ENCODE measurements around the gene TAF8.

The TAF8 gene

GRCh38 chr6:42090819-42091717 lies 40.7 kb downstream of the TAF8 start:
- no peak overlapping the region for H3K9ac ChIP-seq (ENCODE audit: low read depth, low read length)
- no peak overlapping the region for H3K4me3 ChIP-seq (ENCODE audit: low read depth, low read length)
- no peak overlapping the region for H3K27ac ChIP-seq (ENCODE audit: low read depth, low read length)
- no peaks in the 10 kb centered on the region for H3K9me3 ChIP-seq (ENCODE audit: control insufficient read depth, insufficient read depth, low read length)
- H3K4me1 ChIP-seq (ENCODE audit: control insufficient read depth, insufficient read depth, low read length), result peaks cover 17% of the 10 kb centered on the region
- no peaks in the 10 kb centered on the region for H3K36me3 ChIP-seq (ENCODE audit: control insufficient read depth, insufficient read depth, low read length)
- peaks cover 14% of the 10 kb centered on the region for H3K27me3 ChIP-seq (ENCODE audit: control insufficient read depth, insufficient read depth, low read length)

- Histone ChIP-seq H3K4me1 (ENCODE audit: control insufficient read depth, insufficient read depth, low read length) (peaks cover 15% of the 10 kb centered on the region), H3K36me3 (ENCODE audit: control insufficient read depth, insufficient read depth, low read length) (no peaks in the 10 kb centered on the region), H3K9ac (ENCODE audit: low read depth, low read length) (no peak overlapping the region), H3K4me3 (ENCODE audit: low read depth, low read length) (no peak overlapping the region), H3K27ac (ENCODE audit: low read depth, low read length) (no peak overlapping the region), H3K9me3 (ENCODE audit: control insufficient read depth, insufficient read depth, low read length) (no peaks in the 10 kb centered on the region), H3K27me3 (ENCODE audit: control insufficient read depth, insufficient read depth, low read length) (peaks cover 20% of the 10 kb centered on the region)
Measured at GRCh38 chr6:42091718-42092023, 41.3 kb downstream of the TAF8 start.

- H3K27me3 ChIP-seq (ENCODE audit: control insufficient read depth, insufficient read depth, low read length), result peaks cover 37% of the 10 kb centered on the region
- no peak overlapping the region for H3K4me3 ChIP-seq (ENCODE audit: low read depth, low read length)
- no peak overlapping the region for H3K9ac ChIP-seq (ENCODE audit: low read depth, low read length)
- H3K9me3 ChIP-seq (ENCODE audit: control insufficient read depth, insufficient read depth, low read length), result no peaks in the 10 kb centered on the region
- no peaks in the 10 kb centered on the region for H3K36me3 ChIP-seq (ENCODE audit: control insufficient read depth, insufficient read depth, low read length)
- H3K4me1 ChIP-seq (ENCODE audit: control insufficient read depth, insufficient read depth, low read length), result peaks cover 5% of the 10 kb centered on the region
- H3K27ac ChIP-seq (ENCODE audit: low read depth, low read length), result no peak overlapping the region
Measured at GRCh38 chr6:42093582-42094329, 43.4 kb downstream of the TAF8 start.

GRCh38 chr6:42095094-42095493 lies 44.8 kb downstream of the TAF8 start:
- Histone ChIP-seq H3K27me3 (ENCODE audit: control insufficient read depth, insufficient read depth, low read length) (peaks cover 43% of the 10 kb centered on the region), H3K9me3 (ENCODE audit: control insufficient read depth, insufficient read depth, low read length) (no peaks in the 10 kb centered on the region), H3K4me1 (ENCODE audit: control insufficient read depth, insufficient read depth, low read length) (peaks cover 15% of the 10 kb centered on the region), H3K4me3 (ENCODE audit: low read depth, low read length) (no peak overlapping the region), H3K9ac (ENCODE audit: low read depth, low read length) (no peak overlapping the region), H3K36me3 (ENCODE audit: control insufficient read depth, insufficient read depth, low read length) (no peaks in the 10 kb centered on the region), H3K27ac (ENCODE audit: low read depth, low read length) (no peak overlapping the region)

GRCh38 chr6:42095776-42096541 lies 45.6 kb downstream of the TAF8 start:
- Histone ChIP-seq H3K9ac (ENCODE audit: low read depth, low read length) (no peak overlapping the region), H3K4me3 (ENCODE audit: low read depth, low read length) (no peak overlapping the region), H3K36me3 (ENCODE audit: control insufficient read depth, insufficient read depth, low read length) (no peaks in the 10 kb centered on the region), H3K27ac (ENCODE audit: low read depth, low read length) (no peak overlapping the region), H3K9me3 (ENCODE audit: control insufficient read depth, insufficient read depth, low read length) (no peaks in the 10 kb centered on the region), H3K4me1 (ENCODE audit: control insufficient read depth, insufficient read depth, low read length) (peaks cover 15% of the 10 kb centered on the region), H3K27me3 (ENCODE audit: control insufficient read depth, insufficient read depth, low read length) (peaks cover 43% of the 10 kb centered on the region)

GRCh38 chr6:42099340-42100028 lies 49.2 kb downstream of the TAF8 start:
- H3K4me1 ChIP-seq (ENCODE audit: control insufficient read depth, insufficient read depth, low read length), result peaks cover 13% of the 10 kb centered on the region
- H3K9ac ChIP-seq (ENCODE audit: low read depth, low read length), result no peak overlapping the region
- H3K4me3 ChIP-seq (ENCODE audit: low read depth, low read length), result no peak overlapping the region
- no peaks in the 10 kb centered on the region for H3K9me3 ChIP-seq (ENCODE audit: control insufficient read depth, insufficient read depth, low read length)
- peaks cover 33% of the 10 kb centered on the region for H3K27me3 ChIP-seq (ENCODE audit: control insufficient read depth, insufficient read depth, low read length)
- no peak overlapping the region for H3K27ac ChIP-seq (ENCODE audit: low read depth, low read length)
- H3K36me3 ChIP-seq (ENCODE audit: control insufficient read depth, insufficient read depth, low read length), result peaks cover 13% of the 10 kb centered on the region; the same call in 1 of the 2 replicates

- H3K27ac ChIP-seq (ENCODE audit: low read depth, low read length), result no peak overlapping the region
- H3K27me3 ChIP-seq (ENCODE audit: control insufficient read depth, insufficient read depth, low read length), result peaks cover 33% of the 10 kb centered on the region
- H3K36me3 ChIP-seq (ENCODE audit: control insufficient read depth, insufficient read depth, low read length), result peaks cover 14% of the 10 kb centered on the region
- no peak overlapping the region for H3K9ac ChIP-seq (ENCODE audit: low read depth, low read length)
- no peaks in the 10 kb centered on the region for H3K9me3 ChIP-seq (ENCODE audit: control insufficient read depth, insufficient read depth, low read length)
- no peak overlapping the region for H3K4me3 ChIP-seq (ENCODE audit: low read depth, low read length)
- H3K4me1 ChIP-seq (ENCODE audit: control insufficient read depth, insufficient read depth, low read length), result peaks cover 16% of the 10 kb centered on the region
Measured at GRCh38 chr6:42100029-42100901, 49.9 kb downstream of the TAF8 start.

- Histone ChIP-seq H3K36me3 (ENCODE audit: control insufficient read depth, insufficient read depth, low read length) (peaks cover 23% of the 10 kb centered on the region), H3K4me3 (ENCODE audit: low read depth, low read length) (no peak overlapping the region), H3K9ac (ENCODE audit: low read depth, low read length) (no peak overlapping the region), H3K27ac (ENCODE audit: low read depth, low read length) (no peak overlapping the region), H3K4me1 (ENCODE audit: control insufficient read depth, insufficient read depth, low read length) (peaks cover 19% of the 10 kb centered on the region), H3K27me3 (ENCODE audit: control insufficient read depth, insufficient read depth, low read length) (peaks cover 28% of the 10 kb centered on the region), H3K9me3 (ENCODE audit: control insufficient read depth, insufficient read depth, low read length) (no peaks in the 10 kb centered on the region)
Measured at GRCh38 chr6:42101186-42101657, 50.9 kb downstream of the TAF8 start.

GRCh38 chr6:42103216-42103615 lies 52.9 kb downstream of the TAF8 start:
- Histone ChIP-seq H3K4me3 (ENCODE audit: low read depth, low read length) (no peak overlapping the region), H3K27ac (ENCODE audit: low read depth, low read length) (no peak overlapping the region), H3K36me3 (ENCODE audit: control insufficient read depth, insufficient read depth, low read length) (peaks cover 34% of the 10 kb centered on the region), H3K9me3 (ENCODE audit: control insufficient read depth, insufficient read depth, low read length) (no peaks in the 10 kb centered on the region), H3K27me3 (ENCODE audit: control insufficient read depth, insufficient read depth, low read length) (peaks cover 12% of the 10 kb centered on the region; the same call in 1 of the 2 replicates), H3K9ac (ENCODE audit: low read depth, low read length) (no peak overlapping the region), H3K4me1 (ENCODE audit: control insufficient read depth, insufficient read depth, low read length) (peaks cover 19% of the 10 kb centered on the region)

GRCh38 chr6:42103753-42104094 lies 53.4 kb downstream of the TAF8 start:
- Histone ChIP-seq H3K27ac (ENCODE audit: low read depth, low read length) (no peak overlapping the region), H3K9ac (ENCODE audit: low read depth, low read length) (no peak overlapping the region), H3K27me3 (ENCODE audit: control insufficient read depth, insufficient read depth, low read length) (peaks cover 7% of the 10 kb centered on the region; the same call in 1 of the 2 replicates), H3K4me3 (ENCODE audit: low read depth, low read length) (peak overlapping the region; percentile 59; the same call in 1 of the 2 replicates), H3K4me1 (ENCODE audit: control insufficient read depth, insufficient read depth, low read length) (peaks cover 19% of the 10 kb centered on the region), H3K9me3 (ENCODE audit: control insufficient read depth, insufficient read depth, low read length) (no peaks in the 10 kb centered on the region), H3K36me3 (ENCODE audit: control insufficient read depth, insufficient read depth, low read length) (peaks cover 39% of the 10 kb centered on the region)
